Stimulated activated CD4-positive, alpha-beta T cell treated with anti-CD3 and anti-CD28 coated beads, Interleukin-2, amount 100 ng/mL, for 24 hours (primary cell): ENCODE measurements around the gene FLNC.

ENCODE experiments used
- DNase-seq, 2 donors: peaks; one replicate each; pipeline ENCODE4 v3.0.0-alpha.2; 2020

The FLNC gene

GRCh38 chr7:128863433-128863989 is 33.3 kb downstream of the FLNC start:
- DNase-seq, result peak; percentile 55 to 56

GRCh38 chr7:128865303-128865702 is 35.1 kb downstream of the FLNC start:
- no peak for DNase-seq

- DNase-seq, result no peak
These were observed 36.0 kb downstream of the FLNC start for GRCh38 chr7:128865996-128866877.

- no peak for DNase-seq
These were observed 37.0 kb downstream of the FLNC start for GRCh38 chr7:128867241-128867640.

- no peak for DNase-seq
These were observed 37.8 kb downstream of the FLNC start for GRCh38 chr7:128867842-128868623.

GRCh38 chr7:128868624-128869137 is 38.5 kb downstream of the FLNC start:
- no peak for DNase-seq

GRCh38 chr7:128869138-128869943 is 39.1 kb downstream of the FLNC start:
- peak; percentile 45 to 62 for DNase-seq

GRCh38 chr7:128869944-128870285 is 39.7 kb downstream of the FLNC start:
- peak in 1 of 2 donors; percentile 37 for DNase-seq

GRCh38 chr7:128871050-128871449 is 40.8 kb downstream of the FLNC start:
- no peak for DNase-seq

- DNase-seq, result no peak
These were observed 42.2 kb downstream of the FLNC start for GRCh38 chr7:128872394-128872824.

GRCh38 chr7:128873234-128873633 is 43.0 kb downstream of the FLNC start:
- DNase-seq, result no peak

GRCh38 chr7:128874140-128875031 is 44.2 kb downstream of the FLNC start:
- DNase-seq, result no peak

GRCh38 chr7:128875523-128875948 is 45.3 kb downstream of the FLNC start:
- no peak for DNase-seq

GRCh38 chr7:128876127-128876526 is 45.9 kb downstream of the FLNC start:
- DNase-seq, result no peak

GRCh38 chr7:128876586-128876977 is 46.4 kb downstream of the FLNC start:
- DNase-seq, result no peak

- no peak for DNase-seq
These were observed 47.0 kb downstream of the FLNC start for GRCh38 chr7:128876978-128877755.

- DNase-seq, result no peak
These were observed 47.5 kb downstream of the FLNC start for GRCh38 chr7:128877756-128878120.

GRCh38 chr7:128878226-128879105 is 48.3 kb downstream of the FLNC start:
- DNase-seq, result no peak

GRCh38 chr7:128879461-128879938 is 49.3 kb downstream of the FLNC start:
- DNase-seq, result no peak
